GM21390 (cell line): Measurements from ENCODE around the gene SNX20.

ENCODE experiments used
- ATAC-seq: cut with Tn5 transposase; IDR thresholded peaks from one replicate; pipeline ENCODE4 v1.9.1; 2021; ENCODE audit not compliant: unreplicated experiment

The SNX20 gene

GRCh38 chr16:50683689-50684374 is 2.7 kb upstream of the SNX20 start:
- peak; percentile 60 for ATAC-seq

- ATAC-seq, result no peak
Measured at GRCh38 chr16:50680556-50680893, 587 bp downstream of the SNX20 start.

GRCh38 chr16:50679676-50680555 is 1.2 kb downstream of the SNX20 start:
- ATAC-seq, result no peak

GRCh38 chr16:50679266-50679665 is 1.8 kb downstream of the SNX20 start:
- ATAC-seq, result no peak

GRCh38 chr16:50678531-50678930 is 2.6 kb downstream of the SNX20 start:
- ATAC-seq, result no peak

- ATAC-seq, result no peak
Measured at GRCh38 chr16:50677351-50677750, 3.8 kb downstream of the SNX20 start.

GRCh38 chr16:50676684-50677225 is 4.4 kb downstream of the SNX20 start:
- ATAC-seq, result no peak

GRCh38 chr16:50675686-50676610 is 5.2 kb downstream of the SNX20 start:
- no peak for ATAC-seq

- ATAC-seq, result no peak
Measured at GRCh38 chr16:50674831-50675230, 6.3 kb downstream of the SNX20 start.

- no peak for ATAC-seq
Measured at GRCh38 chr16:50673496-50674275, 7.4 kb downstream of the SNX20 start.

GRCh38 chr16:50671644-50672260 is 9.4 kb downstream of the SNX20 start:
- ATAC-seq, result no peak

- ATAC-seq, result no peak
Measured at GRCh38 chr16:50670476-50670875, 10.6 kb downstream of the SNX20 start.

- no peak for ATAC-seq
Measured at GRCh38 chr16:50669741-50670140, 11.4 kb downstream of the SNX20 start.

GRCh38 chr16:50668368-50669008 is 12.6 kb downstream of the SNX20 start:
- no peak for ATAC-seq

- no peak for ATAC-seq
Measured at GRCh38 chr16:50667497-50668367, 13.4 kb downstream of the SNX20 start.

- ATAC-seq, result peak; percentile 92
Measured at GRCh38 chr16:50666658-50667496, 14.2 kb downstream of the SNX20 start.

- ATAC-seq, result peak; percentile 37
Measured at GRCh38 chr16:50665128-50665878, 15.8 kb downstream of the SNX20 start.
